Glutamatergic neuron (in vitro differentiated cells): Measurements from ENCODE around the gene VPS52. TPM values are rescaled to one million over a fixed set of nuclear protein-coding genes. Genes with fewer than 3 reads are reported as not detected.

Experiments
- DNase-seq: peaks from one replicate; pipeline ENCODE4 v3.0.0; 2022
- H3K27ac Mint-ChIP-seq: one replicate; pipeline ENCODE4 v1.8.0; 2020; ENCODE audit warnings: mild to moderate bottlenecking, mixed read lengths, inconsistent platforms; ENCODE audit not compliant: unreplicated experiment
- H3K27me3 Mint-ChIP-seq: one replicate; pipeline ENCODE4 v1.8.0; 2020; ENCODE audit warnings: mild to moderate bottlenecking, moderate library complexity, mixed read lengths, inconsistent platforms; ENCODE audit not compliant: unreplicated experiment
- H3K36me3 Mint-ChIP-seq: one replicate; pipeline ENCODE4 v1.8.0; 2020; ENCODE audit warnings: mild to moderate bottlenecking, mixed read lengths, inconsistent platforms; ENCODE audit not compliant: unreplicated experiment
- H3K4me1 Mint-ChIP-seq: one replicate; pipeline ENCODE4 v1.8.0; 2020; ENCODE audit warnings: mild to moderate bottlenecking, low read depth, mixed read lengths, inconsistent platforms; ENCODE audit not compliant: unreplicated experiment
- H3K4me3 Mint-ChIP-seq: one replicate; pipeline ENCODE4 v1.8.0; 2020; ENCODE audit warnings: mild to moderate bottlenecking, mixed read lengths, inconsistent platforms; ENCODE audit not compliant: unreplicated experiment
- H3K9me3 Mint-ChIP-seq: one replicate; pipeline ENCODE4 v1.8.0; 2020; ENCODE audit warnings: mild to moderate bottlenecking, moderate library complexity, mixed read lengths, inconsistent platforms; ENCODE audit not compliant: unreplicated experiment
- total RNA-seq: library from RNA; stranded (reverse); fragmentation: NEBNext Ultra II Directional; extraction: Animal tissue kit (Norgen Biotek cat#: 25700); gene quantifications from one replicate; pipeline ENCODE4 v1.2.1, GENCODE V29; 2021; ENCODE audit not compliant: unreplicated experiment
- TF ChIP-seq, protein P1 (sequence below): fragments of 200-600 bp; sonication (generic); IDR thresholded peaks from one replicate; pipeline ENCODE4 v1.5.0; 2021; ENCODE audit not compliant: partially characterized antibody, unreplicated experiment

Gene VPS52
- total RNA-seq, 1 donor from 2014 or later = 50.9 TPM

DNA sequence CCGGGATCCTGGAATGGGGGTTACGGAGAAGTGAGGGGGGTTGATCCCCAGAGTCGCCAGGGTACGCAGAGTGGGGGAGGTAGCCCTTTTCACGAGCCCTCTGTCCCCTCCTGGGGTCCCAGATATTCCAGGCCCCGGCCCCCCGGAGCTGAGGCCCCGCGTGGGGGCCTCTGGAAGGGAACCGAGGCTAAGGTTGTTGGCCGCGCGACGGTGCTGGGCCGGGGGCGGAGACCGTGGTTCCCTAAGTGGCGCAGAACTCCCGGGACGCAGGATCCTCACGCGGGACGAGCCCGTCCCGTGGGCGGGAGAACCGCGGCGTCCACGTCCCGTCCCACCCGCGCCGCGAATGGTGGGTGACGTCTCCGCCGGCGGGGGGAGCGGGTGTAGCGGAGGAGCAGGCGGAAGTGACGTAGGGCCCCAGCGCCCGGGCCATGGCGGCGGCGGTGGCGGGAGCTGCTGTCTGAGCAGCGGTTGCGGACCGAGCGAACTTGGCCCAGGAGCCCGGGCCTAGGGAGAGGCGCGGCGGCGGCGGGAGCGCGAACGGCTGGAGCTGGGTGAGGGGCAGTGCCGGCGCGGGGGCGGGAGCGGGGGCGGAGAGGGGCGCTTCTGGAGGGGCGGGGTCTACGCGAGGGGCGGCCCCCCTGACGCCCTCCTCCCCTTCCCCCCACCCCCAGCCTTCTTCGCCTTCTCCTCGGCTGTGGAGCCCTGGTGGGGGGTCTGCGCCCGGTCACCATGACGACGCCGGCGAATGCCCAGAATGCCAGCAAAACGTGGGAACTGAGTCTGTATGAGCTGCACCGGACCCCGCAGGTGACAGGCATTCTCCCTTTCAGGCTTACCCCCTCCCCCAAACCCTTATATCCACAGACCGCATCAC lies 63.3 kb downstream of the VPS52 start, which contains the start of gene RING1:
TSS of gene RING1 (plus strand) at position 410 of the 877 bp plus-strand sequence. CDS start at position 733, 323 bp downstream.
- peak within 1 kb of the TSS; percentile 74 for H3K27ac Mint-ChIP-seq
- H3K4me1 Mint-ChIP-seq = peaks cover 13% of the 10 kb centered on the region
- H3K4me3 Mint-ChIP-seq = peak within 1 kb of the TSS; percentile 93
- peaks cover 4% of the 10 kb centered on the region for H3K9me3 Mint-ChIP-seq
- H3K36me3 Mint-ChIP-seq = no peaks in the 10 kb centered on the region
- DNase-seq = peak; percentile 81
- peaks cover 19% of the 10 kb centered on the region for H3K27me3 Mint-ChIP-seq
- TF ChIP-seq, protein P1, sequence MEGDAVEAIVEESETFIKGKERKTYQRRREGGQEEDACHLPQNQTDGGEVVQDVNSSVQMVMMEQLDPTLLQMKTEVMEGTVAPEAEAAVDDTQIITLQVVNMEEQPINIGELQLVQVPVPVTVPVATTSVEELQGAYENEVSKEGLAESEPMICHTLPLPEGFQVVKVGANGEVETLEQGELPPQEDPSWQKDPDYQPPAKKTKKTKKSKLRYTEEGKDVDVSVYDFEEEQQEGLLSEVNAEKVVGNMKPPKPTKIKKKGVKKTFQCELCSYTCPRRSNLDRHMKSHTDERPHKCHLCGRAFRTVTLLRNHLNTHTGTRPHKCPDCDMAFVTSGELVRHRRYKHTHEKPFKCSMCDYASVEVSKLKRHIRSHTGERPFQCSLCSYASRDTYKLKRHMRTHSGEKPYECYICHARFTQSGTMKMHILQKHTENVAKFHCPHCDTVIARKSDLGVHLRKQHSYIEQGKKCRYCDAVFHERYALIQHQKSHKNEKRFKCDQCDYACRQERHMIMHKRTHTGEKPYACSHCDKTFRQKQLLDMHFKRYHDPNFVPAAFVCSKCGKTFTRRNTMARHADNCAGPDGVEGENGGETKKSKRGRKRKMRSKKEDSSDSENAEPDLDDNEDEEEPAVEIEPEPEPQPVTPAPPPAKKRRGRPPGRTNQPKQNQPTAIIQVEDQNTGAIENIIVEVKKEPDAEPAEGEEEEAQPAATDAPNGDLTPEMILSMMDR = no peak

GRCh38 chr6:33207552-33208090 lies 64.1 kb downstream of the VPS52 start:
- Mint-ChIP-seq H3K4me1 (peaks cover 17% of the 10 kb centered on the region), H3K27ac (peak overlapping the region; percentile 33), H3K36me3 (no peaks in the 10 kb centered on the region), H3K27me3 (peaks cover 20% of the 10 kb centered on the region), H3K9me3 (peaks cover 6% of the 10 kb centered on the region), H3K4me3 (peak overlapping the region; percentile 90)
- TF ChIP-seq, protein P1 = no peak
- peak; percentile 56 for DNase-seq

DNA sequence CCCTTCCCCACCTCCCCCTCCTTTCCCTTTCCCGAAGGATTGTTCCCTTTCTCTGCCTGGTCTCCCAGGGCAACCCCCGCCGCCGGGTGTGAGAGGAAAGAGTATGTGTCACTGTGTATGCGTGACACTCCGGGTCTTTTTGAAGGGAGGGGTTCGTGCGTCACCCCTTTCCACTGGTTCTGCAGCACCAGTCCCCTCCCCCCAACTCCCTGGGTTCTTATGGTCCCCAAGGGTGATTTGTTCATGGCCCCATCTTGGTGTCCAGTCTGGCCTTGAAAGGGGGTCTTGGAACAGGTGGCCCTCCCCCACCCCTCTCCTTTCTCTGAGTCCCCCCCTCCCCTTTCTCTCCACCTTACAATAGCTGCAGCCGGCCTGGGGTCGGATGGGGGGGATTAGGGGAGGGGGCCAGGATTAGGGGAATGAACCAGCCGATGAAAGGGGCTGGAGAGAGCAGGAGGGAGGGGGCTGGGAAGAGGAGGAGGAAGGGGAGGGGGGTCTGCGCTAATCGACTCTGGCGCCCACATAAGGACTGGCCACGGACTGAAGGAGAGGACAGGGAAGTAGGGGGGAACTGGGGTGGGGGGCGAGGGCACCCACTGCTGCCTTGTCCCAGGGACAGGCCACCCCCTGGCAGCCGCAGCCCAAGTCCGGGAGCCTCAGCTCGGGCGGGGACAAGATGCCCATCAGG lies 64.7 kb downstream of the VPS52 start:
- TF ChIP-seq, protein P1 = no peak
- no peak for DNase-seq
- Mint-ChIP-seq H3K4me3 (peak overlapping the region; percentile 74), H3K27ac (no peak overlapping the region), H3K9me3 (peaks cover 8% of the 10 kb centered on the region), H3K27me3 (peaks cover 20% of the 10 kb centered on the region), H3K36me3 (no peaks in the 10 kb centered on the region), H3K4me1 (peaks cover 19% of the 10 kb centered on the region)

DNA sequence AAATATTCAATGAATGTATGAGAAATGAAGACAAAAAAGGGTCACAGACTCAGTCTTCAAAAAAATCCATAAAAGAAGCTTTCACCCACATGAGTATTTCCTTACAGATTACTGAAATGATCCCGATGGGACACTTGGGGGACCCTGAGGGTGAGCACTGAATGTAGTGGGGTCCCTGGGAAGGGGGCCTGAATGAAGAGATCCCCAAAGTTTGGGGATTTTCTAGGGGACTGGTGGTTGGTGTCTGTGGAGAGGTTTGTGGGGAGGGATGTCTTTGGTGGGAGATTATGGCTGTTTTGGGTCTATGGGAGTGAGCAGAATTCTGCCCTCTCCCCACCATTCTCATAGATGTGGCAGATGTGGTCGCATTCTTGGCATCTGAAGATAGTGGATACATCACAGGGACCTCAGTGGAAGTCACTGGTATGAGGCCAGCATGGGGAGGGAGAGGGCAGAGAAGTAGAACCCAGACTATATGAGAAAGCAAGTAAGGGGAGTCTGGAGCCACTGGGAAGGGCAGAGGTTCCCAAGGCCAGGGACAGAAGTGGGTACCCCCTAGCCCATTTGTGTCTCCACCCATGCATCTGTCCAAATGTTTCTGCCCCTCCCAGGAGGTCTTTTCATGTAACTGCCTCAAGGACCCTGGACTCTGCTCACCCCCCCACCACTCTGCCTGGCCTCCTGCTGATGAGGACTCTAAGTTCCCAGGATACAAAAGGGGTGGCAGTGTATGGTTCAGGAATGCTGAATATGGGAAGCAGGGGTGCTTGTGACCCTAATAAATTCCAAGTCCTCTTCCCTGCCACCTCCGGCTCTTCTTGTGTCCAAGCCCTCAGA lies 65.4 kb downstream of the VPS52 start:
- H3K27me3 Mint-ChIP-seq = peaks cover 22% of the 10 kb centered on the region
- peaks cover 11% of the 10 kb centered on the region for H3K9me3 Mint-ChIP-seq
- H3K4me1 Mint-ChIP-seq = peaks cover 24% of the 10 kb centered on the region
- no peak overlapping the region for H3K27ac Mint-ChIP-seq
- DNase-seq = no peak
- TF ChIP-seq, protein P1 = no peak
- H3K36me3 Mint-ChIP-seq = no peaks in the 10 kb centered on the region
- peak overlapping the region; percentile 74 for H3K4me3 Mint-ChIP-seq
